H9 (cell line): ENCODE data around the gene SASS6. TPM values are rescaled to one million over a fixed set of nuclear protein-coding genes. Genes with fewer than 3 reads are reported as not detected.

Experiments used
- DNase-seq: peaks from one replicate; pipeline ENCODE4 v3.0.0-alpha.2; 2017
- H2AFZ ChIP-seq: one replicate; pipeline ENCODE4 v1.6.1; 2013; ENCODE audit warnings: mild to moderate bottlenecking, low read length, control low read depth, moderate library complexity
- H2AK5ac ChIP-seq: 2 replicates; pipeline ENCODE4 v1.6.1; 2013; ENCODE audit warnings: low read length, control low read depth, mixed read lengths; ENCODE audit not compliant: insufficient read length
- H2BK120ac ChIP-seq: one replicate; pipeline ENCODE4 v1.6.1; 2013; ENCODE audit warnings: low read depth, mild to moderate bottlenecking, low read length, control low read depth, inconsistent platforms; ENCODE audit not compliant: poor library complexity, severe bottlenecking
- H2BK12ac ChIP-seq: 2 replicates; pipeline ENCODE4 v1.6.1; 2013; ENCODE audit warnings: low read length, control low read depth, mixed read lengths, low read depth; ENCODE audit not compliant: insufficient read length
- H2BK15ac ChIP-seq: 2 replicates; pipeline ENCODE4 v1.6.1; 2013; ENCODE audit warnings: low read depth, low read length, control low read depth
- H2BK20ac ChIP-seq: one replicate; pipeline ENCODE4 v1.6.1; 2013; ENCODE audit warnings: low read depth, mild to moderate bottlenecking, low read length, control low read depth, inconsistent platforms; ENCODE audit not compliant: poor library complexity, severe bottlenecking
- H2BK5ac ChIP-seq: 2 replicates; pipeline ENCODE4 v1.6.1; 2013; ENCODE audit warnings: low read length, control low read depth, mixed read lengths; ENCODE audit not compliant: insufficient read length
- H3K14ac ChIP-seq: 2 replicates; pipeline ENCODE4 v1.6.1; 2013; ENCODE audit warnings: low read length, control low read depth; ENCODE audit not compliant: insufficient read depth
- H3K18ac ChIP-seq: 2 replicates; pipeline ENCODE4 v1.6.1; 2013; ENCODE audit warnings: low read depth, mild to moderate bottlenecking, mixed read lengths, low read length, control low read depth; ENCODE audit not compliant: insufficient read length
- H3K23ac ChIP-seq: 2 replicates; pipeline ENCODE4 v1.6.1; 2013; ENCODE audit warnings: low read length, control low read depth, mixed read lengths, low read depth; ENCODE audit not compliant: insufficient read length
- H3K23me2 ChIP-seq: 2 replicates; pipeline ENCODE4 v1.6.1; 2013; ENCODE audit warnings: low read depth, mild to moderate bottlenecking, mixed read lengths, low read length, control low read depth; ENCODE audit not compliant: insufficient read length, poor library complexity, severe bottlenecking
- H3K27ac ChIP-seq: 2 replicates; pipeline ENCODE4 v1.5.1; 2013; ENCODE audit warnings: low read length, control low read depth, mixed read lengths, low read depth; ENCODE audit not compliant: insufficient read length
- H3K27me3 ChIP-seq: 2 replicates; pipeline ENCODE4 v1.6.1; 2013; ENCODE audit warnings: low read length, control low read depth, inconsistent platforms; ENCODE audit not compliant: insufficient read depth
- H3K4ac ChIP-seq: 2 replicates; pipeline ENCODE4 v1.6.1; 2013; ENCODE audit warnings: low read depth, mild to moderate bottlenecking, control low read depth, inconsistent platforms, low read length, moderate library complexity
- H3K4me1 ChIP-seq: 2 replicates; pipeline ENCODE4 v1.6.1; 2013; ENCODE audit warnings: low read length, control low read depth, inconsistent platforms; ENCODE audit not compliant: insufficient read depth
- H3K4me2 ChIP-seq: 2 replicates; pipeline ENCODE4 v1.6.1; 2013; ENCODE audit warnings: low read length, control low read depth, mixed read lengths; ENCODE audit not compliant: insufficient read length, insufficient read depth
- H3K56ac ChIP-seq: 2 replicates; pipeline ENCODE4 v1.6.1; 2013; ENCODE audit warnings: low read depth, mild to moderate bottlenecking, mixed read lengths, low read length, control low read depth; ENCODE audit not compliant: insufficient read length
- H3K79me1 ChIP-seq: 2 replicates; pipeline ENCODE4 v1.6.1; 2013; ENCODE audit warnings: low read depth, mild to moderate bottlenecking, moderate library complexity, low read length, control low read depth, inconsistent platforms; ENCODE audit not compliant: insufficient read depth, poor library complexity, severe bottlenecking
- H3K79me2 ChIP-seq: 2 replicates; pipeline ENCODE4 v1.6.1; 2013; ENCODE audit warnings: low read length, control low read depth, inconsistent platforms; ENCODE audit not compliant: insufficient read depth
- H3K9ac ChIP-seq: 2 replicates; pipeline ENCODE4 v1.6.1; 2013; ENCODE audit warnings: low read length, control low read depth, mixed read lengths; ENCODE audit not compliant: insufficient read length; ENCODE audit errors: extremely low read depth
- H3K9me3 ChIP-seq: one replicate; pipeline ENCODE4 v1.6.1; 2013; ENCODE audit warnings: low read depth, low read length, inconsistent platforms; ENCODE audit not compliant: control insufficient read depth
- H3T11ph ChIP-seq: one replicate; pipeline ENCODE4 v1.6.1; 2013; ENCODE audit warnings: mild to moderate bottlenecking, low read length, control low read depth, inconsistent platforms
- H4K20me1 ChIP-seq: one replicate; pipeline ENCODE4 v1.6.1; 2013; ENCODE audit not compliant: control insufficient read depth, insufficient read length, insufficient read depth
- H4K5ac ChIP-seq: 2 replicates; pipeline ENCODE4 v1.6.1; 2013; ENCODE audit warnings: low read depth, mild to moderate bottlenecking, mixed read lengths, low read length, control low read depth; ENCODE audit not compliant: insufficient read length
- H4K8ac ChIP-seq: replicated peaks from 2 replicates; pipeline ENCODE4 v1.6.1; 2013; ENCODE audit warnings: low read length, control low read depth, mixed read lengths, low read depth; ENCODE audit not compliant: insufficient read length
- H4K91ac ChIP-seq: 2 replicates; pipeline ENCODE4 v1.6.1; 2013; ENCODE audit warnings: low read depth, mild to moderate bottlenecking, moderate library complexity, mixed read lengths, low read length, control low read depth; ENCODE audit not compliant: insufficient read length
- H3K27ac Mint-ChIP-seq, 3 experiments: 2 replicates in 2 of 3; 3 replicates in 1 of 3; pipeline ENCODE4 v1.8.0; 2020 to 2021; ENCODE audit warnings: mixed read lengths in 3 of 3, mild to moderate bottlenecking in 1 of 3, moderate library complexity in 1 of 3
- H3K27me3 Mint-ChIP-seq: 2 replicates; pipeline ENCODE4 v1.8.0; 2021; ENCODE audit warnings: low read depth, mild to moderate bottlenecking, moderate library complexity, mixed read lengths
- H3K36me3 Mint-ChIP-seq, 3 experiments: 2 replicates in 2 of 3; 3 replicates in 1 of 3; pipeline ENCODE4 v1.8.0; 2020 to 2021; ENCODE audit warnings: low read depth in 3 of 3, mixed read lengths in 3 of 3; ENCODE audit not compliant: insufficient read depth in 1 of 3
- H3K4me1 Mint-ChIP-seq, 2 experiments: 2 replicates each; pipeline ENCODE4 v1.8.0; 2020; ENCODE audit warnings: mixed read lengths in 2 of 2
- H3K4me3 Mint-ChIP-seq, 2 experiments: 2 replicates in 1 of 2; 3 replicates in 1 of 2; pipeline ENCODE4 v1.8.0; 2020 to 2021; ENCODE audit warnings: mild to moderate bottlenecking in 2 of 2, mixed read lengths in 2 of 2, moderate library complexity in 1 of 2
- H3K9me3 Mint-ChIP-seq, 2 experiments: 2 replicates in 1 of 2; 3 replicates in 1 of 2; pipeline ENCODE4 v1.8.0; 2020; ENCODE audit warnings: mild to moderate bottlenecking in 2 of 2, mixed read lengths in 2 of 2, moderate library complexity in 1 of 2
- total RNA-seq: library from RNA; stranded (reverse); gene quantifications from 2 replicates; pipeline ENCODE4 v1.2.1, GENCODE V29; 2021
- TF ChIP-seq, protein P1 (sequence below): fragments of 200-600 bp; sonication (generic); conservative IDR thresholded peaks from 3 replicates; pipeline ENCODE4 v1.8.0; 2021; ENCODE audit warnings: antibody characterized with exemption, mild to moderate bottlenecking

SASS6 gene
- total RNA-seq, 1 experiment from 2014 or later, result 15.2 TPM

DNA sequence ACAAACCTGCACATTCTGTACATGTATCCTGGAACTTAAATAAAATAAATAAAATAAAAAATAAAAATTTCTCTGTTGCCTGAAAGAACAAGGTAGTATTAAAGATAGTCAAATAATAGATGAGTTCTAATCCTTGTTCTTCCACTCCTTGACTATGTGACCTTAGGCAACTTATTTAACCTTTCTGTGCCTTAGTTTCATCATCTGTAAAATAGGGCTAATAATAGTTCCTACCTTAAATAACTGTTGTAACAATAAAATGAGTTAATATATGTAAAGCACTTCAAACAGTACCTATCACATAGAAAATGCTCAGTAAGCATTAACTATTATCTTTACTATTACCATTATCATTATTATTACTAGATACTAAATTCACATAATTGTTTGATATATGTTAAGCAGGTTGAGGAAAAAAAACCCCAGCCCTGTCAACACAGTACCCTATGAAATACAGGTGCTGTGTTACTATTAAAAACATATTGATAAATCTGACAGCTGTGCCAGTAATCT is 23.1 kb downstream of the SASS6 start:
- H4K20me1 ChIP-seq, result no peaks in the 10 kb centered on the region
- H3K56ac ChIP-seq, result no peak overlapping the region
- H3T11ph ChIP-seq, result no peak overlapping the region
- H3K4me1 ChIP-seq, result no peaks in the 10 kb centered on the region
- no peak overlapping the region for H2BK12ac ChIP-seq
- H3K9me3 ChIP-seq, result no peaks in the 10 kb centered on the region
- Mint-ChIP-seq H3K9me3 (no peaks in the 10 kb centered on the region; a peak in 1 of 5 replicates), H3K27ac (no peak overlapping the region), H3K4me1 (no peaks in the 10 kb centered on the region), H3K27me3 (no peaks in the 10 kb centered on the region), H3K4me3 (no peak overlapping the region), H3K36me3 (peaks cover 14 to 51% (median 49%) of the 10 kb centered on the region in 3 experiments; a peak in 6 of 7 replicates)
- no peak overlapping the region for H3K18ac ChIP-seq
- no peak overlapping the region for H2BK20ac ChIP-seq
- H3K4me2 ChIP-seq, result no peak overlapping the region
- H3K79me2 ChIP-seq, result no peaks in the 10 kb centered on the region
- H2BK5ac ChIP-seq, result no peak overlapping the region
- H2BK15ac ChIP-seq, result no peak overlapping the region
- H4K91ac ChIP-seq, result no peak overlapping the region
- DNase-seq, result no peak
- H3K27ac ChIP-seq, result no peak overlapping the region
- H3K4ac ChIP-seq, result no peak overlapping the region
- H4K8ac ChIP-seq, result no peak overlapping the region
- no peak overlapping the region for H4K5ac ChIP-seq
- no peak overlapping the region for H2AK5ac ChIP-seq
- H3K14ac ChIP-seq, result no peak overlapping the region
- TF ChIP-seq, protein P1, sequence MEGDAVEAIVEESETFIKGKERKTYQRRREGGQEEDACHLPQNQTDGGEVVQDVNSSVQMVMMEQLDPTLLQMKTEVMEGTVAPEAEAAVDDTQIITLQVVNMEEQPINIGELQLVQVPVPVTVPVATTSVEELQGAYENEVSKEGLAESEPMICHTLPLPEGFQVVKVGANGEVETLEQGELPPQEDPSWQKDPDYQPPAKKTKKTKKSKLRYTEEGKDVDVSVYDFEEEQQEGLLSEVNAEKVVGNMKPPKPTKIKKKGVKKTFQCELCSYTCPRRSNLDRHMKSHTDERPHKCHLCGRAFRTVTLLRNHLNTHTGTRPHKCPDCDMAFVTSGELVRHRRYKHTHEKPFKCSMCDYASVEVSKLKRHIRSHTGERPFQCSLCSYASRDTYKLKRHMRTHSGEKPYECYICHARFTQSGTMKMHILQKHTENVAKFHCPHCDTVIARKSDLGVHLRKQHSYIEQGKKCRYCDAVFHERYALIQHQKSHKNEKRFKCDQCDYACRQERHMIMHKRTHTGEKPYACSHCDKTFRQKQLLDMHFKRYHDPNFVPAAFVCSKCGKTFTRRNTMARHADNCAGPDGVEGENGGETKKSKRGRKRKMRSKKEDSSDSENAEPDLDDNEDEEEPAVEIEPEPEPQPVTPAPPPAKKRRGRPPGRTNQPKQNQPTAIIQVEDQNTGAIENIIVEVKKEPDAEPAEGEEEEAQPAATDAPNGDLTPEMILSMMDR, result no peak
- no peak overlapping the region for H2AFZ ChIP-seq
- no peaks in the 10 kb centered on the region for H3K23me2 ChIP-seq
- no peaks in the 10 kb centered on the region for H3K79me1 ChIP-seq
- H3K27me3 ChIP-seq, result no peaks in the 10 kb centered on the region
- H3K9ac ChIP-seq, result no peak overlapping the region
- H3K23ac ChIP-seq, result no peak overlapping the region
- no peak overlapping the region for H2BK120ac ChIP-seq
